Neuron (in vitro differentiated cells): ENCODE measurements around the gene ADORA2A.

ENCODE experiments used
- H2AFZ ChIP-seq: one replicate; pipeline ENCODE4 v1.6.1; 2013; ENCODE audit warnings: low read depth, mild to moderate bottlenecking, inconsistent platforms, low read length, moderate library complexity
- H3K27me3 ChIP-seq: one replicate; pipeline ENCODE4 v1.6.1; 2013; ENCODE audit warnings: low read length; ENCODE audit not compliant: insufficient read depth
- H3K36me3 ChIP-seq: one replicate; pipeline ENCODE4 v1.6.1; 2013; ENCODE audit warnings: low read length; ENCODE audit not compliant: insufficient read depth
- H3K4me1 ChIP-seq: one replicate; pipeline ENCODE4 v1.6.1; 2013; ENCODE audit warnings: low read length; ENCODE audit not compliant: insufficient read depth
- H3K4me3 ChIP-seq: 2 replicates; pipeline ENCODE4 v1.5.1; 2013; ENCODE audit warnings: mild to moderate bottlenecking, low read length, moderate library complexity
- H3K9me3 ChIP-seq: one replicate; pipeline ENCODE4 v1.6.1; 2013; ENCODE audit warnings: low read length

The ADORA2A gene

DNA sequence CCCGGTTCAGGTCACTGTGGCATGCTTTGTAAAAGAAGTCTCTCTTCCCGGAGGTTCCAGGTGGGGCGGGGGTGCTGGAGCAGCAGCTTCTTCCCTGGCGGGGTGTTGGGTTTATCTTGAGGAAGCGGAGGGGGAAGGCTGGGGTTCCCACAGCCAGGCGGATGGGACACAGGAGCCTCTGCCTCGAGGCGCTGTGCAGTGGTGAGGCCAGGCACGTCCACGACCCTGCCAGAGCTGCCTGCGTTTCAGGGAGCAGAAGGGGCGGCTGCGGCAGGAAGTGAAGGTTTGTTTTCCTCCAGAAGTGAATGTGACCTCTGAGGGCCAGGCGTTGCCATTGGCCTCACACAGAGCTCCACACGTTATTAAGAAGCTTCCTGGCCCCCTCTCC is 20.1 kb upstream of the ADORA2A start:
- peaks cover 32% of the 10 kb centered on the region for H3K36me3 ChIP-seq
- no peak overlapping the region for H2AFZ ChIP-seq
- H3K27me3 ChIP-seq: no peaks in the 10 kb centered on the region
- no peak overlapping the region for H3K4me3 ChIP-seq
- H3K4me1 ChIP-seq: no peaks in the 10 kb centered on the region
- no peaks in the 10 kb centered on the region for H3K9me3 ChIP-seq

DNA sequence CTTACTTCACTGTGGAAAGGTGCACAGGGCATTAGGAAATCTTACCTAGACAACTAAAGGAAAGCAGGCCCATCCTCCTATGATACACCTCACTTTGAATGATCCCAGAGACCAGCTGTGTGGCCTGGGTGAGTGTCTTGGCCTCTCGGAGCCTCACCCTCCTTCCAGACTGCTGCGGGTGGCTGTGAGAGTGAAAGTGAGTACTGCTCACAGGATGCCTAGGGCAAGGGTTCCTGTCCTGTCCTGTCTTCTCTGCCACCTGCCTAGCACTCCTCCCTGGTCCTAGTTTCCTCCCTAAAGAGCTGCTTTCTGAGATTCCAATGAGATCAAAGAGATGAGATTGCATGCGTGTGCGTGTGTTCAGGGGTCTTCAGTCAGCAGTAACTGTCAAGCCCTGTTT is 19.5 kb upstream of the ADORA2A start:
- no peak overlapping the region for H2AFZ ChIP-seq
- no peaks in the 10 kb centered on the region for H3K9me3 ChIP-seq
- no peak overlapping the region for H3K4me3 ChIP-seq
- H3K4me1 ChIP-seq: no peaks in the 10 kb centered on the region
- H3K36me3 ChIP-seq: peaks cover 34% of the 10 kb centered on the region
- no peaks in the 10 kb centered on the region for H3K27me3 ChIP-seq

DNA sequence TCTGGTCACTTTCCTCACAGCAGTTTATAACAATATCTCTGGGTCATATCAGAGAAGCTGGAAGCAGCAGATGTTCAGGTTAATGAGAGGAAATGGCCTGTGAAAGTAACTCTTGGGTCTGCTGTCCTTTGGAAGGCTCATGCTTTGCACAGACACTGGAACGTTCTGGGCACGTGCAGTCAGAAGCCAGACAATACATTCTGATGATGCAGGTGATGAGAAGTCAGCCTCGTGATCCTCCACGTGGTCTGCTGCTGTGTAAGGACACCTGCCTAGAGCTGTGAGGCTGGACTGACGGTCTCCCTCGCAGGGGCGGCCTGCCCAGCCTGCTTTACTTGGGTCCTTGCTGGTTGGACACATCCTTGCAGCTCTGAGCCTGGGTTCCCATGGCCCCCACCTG is 18.8 kb upstream of the ADORA2A start:
- Histone ChIP-seq H3K27me3 (no peaks in the 10 kb centered on the region), H3K4me1 (no peaks in the 10 kb centered on the region), H3K4me3 (no peak overlapping the region), H3K9me3 (no peaks in the 10 kb centered on the region), H3K36me3 (peaks cover 35% of the 10 kb centered on the region), H2AFZ (no peak overlapping the region)

DNA sequence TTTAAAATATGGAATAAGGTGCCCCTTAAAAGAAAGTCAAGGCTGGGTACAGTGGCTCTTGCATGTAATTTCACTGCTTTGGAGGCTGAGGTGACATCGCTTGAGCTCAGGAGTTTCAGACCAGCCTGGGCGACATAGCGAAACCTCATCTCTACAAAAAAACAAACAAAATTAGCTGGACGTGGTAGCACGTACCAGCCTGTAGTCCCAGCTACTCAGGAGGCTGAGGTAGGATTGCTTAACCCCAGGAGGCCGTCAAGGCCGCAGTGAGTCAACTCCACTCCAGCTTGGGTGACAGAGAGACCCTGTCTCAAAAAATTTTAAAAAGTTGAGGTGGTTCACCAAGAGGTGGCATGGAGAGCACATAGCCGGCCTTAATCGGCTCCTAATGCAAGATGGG is 17.7 kb upstream of the ADORA2A start:
- H3K36me3 ChIP-seq: peaks cover 35% of the 10 kb centered on the region
- H3K4me3 ChIP-seq: no peak overlapping the region
- H3K27me3 ChIP-seq: no peaks in the 10 kb centered on the region
- no peaks in the 10 kb centered on the region for H3K4me1 ChIP-seq
- H2AFZ ChIP-seq: no peak overlapping the region
- H3K9me3 ChIP-seq: no peaks in the 10 kb centered on the region

DNA sequence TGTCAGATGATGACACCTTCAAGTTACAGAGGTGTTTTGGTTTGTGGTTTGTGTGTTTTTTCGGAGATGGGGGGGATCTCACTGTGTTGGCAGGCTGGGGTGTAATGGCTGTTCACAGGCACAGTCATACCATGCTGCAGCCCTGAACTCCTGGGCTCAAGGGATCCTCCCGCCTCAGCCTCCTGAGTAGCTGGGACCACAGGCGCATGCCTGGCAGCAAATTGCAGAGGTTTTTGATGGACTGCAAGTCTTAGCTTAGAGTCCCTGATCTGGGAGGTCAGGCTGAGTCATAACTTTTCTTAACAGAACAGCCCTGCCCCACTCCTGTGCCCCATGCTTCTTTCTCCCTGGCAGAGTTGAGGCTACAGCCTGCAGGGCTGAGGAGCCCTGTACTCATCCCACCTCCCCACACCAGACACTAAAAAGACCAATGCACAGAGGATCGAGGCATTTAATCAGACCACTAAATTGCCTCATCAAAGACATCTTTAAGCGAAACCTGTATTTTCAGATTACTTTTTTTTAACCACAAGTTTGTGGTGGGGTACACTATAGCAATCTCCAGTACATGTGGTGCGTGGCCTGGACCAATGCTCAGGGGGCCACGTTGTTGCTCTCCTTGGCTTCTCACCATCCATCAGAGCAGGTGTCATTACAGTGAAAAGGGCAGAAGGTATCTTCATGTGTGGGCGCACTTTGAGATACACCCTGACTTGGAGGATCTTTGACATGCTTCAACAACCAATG is 17.1 kb upstream of the ADORA2A start:
- Histone ChIP-seq H3K4me1 (no peaks in the 10 kb centered on the region), H3K36me3 (peaks cover 33% of the 10 kb centered on the region), H3K9me3 (no peaks in the 10 kb centered on the region), H2AFZ (no peak overlapping the region), H3K27me3 (no peaks in the 10 kb centered on the region), H3K4me3 (no peak overlapping the region)

DNA sequence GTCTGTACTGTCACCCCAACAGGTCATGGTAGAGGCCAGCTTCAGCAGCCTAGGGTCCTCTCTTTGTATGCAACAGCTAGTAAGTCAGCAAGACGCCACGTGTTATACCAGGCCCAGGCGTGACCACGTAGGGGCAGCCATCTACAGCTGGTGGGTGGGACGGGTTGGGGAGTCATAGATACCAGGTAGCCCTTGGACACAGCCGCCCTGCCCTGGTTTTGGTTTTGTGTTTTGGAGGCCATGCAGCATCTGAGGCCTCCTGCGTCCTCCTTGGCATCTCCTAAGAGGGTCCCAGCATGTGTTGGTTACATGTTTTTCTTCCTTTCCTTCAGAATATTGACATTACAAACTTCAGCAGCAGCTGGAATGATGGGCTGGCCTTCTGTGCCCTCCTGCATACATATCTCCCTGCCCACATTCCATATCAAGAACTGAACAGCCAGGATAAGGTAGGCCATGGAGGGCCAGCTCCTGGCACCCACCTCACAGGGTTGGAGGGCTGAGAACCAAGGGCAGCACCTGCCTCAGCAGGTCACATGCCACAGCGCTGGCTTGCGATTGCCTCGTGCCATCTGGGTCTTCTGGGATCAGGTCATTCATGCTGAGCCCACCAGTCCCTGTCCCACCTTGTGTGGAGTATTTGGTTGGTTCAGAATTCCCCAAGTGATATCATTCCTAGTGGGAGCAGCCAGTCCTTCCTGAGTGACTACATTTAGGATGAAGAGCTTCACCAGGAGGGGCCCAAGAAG is 16.0 kb upstream of the ADORA2A start:
- no peak overlapping the region for H3K4me3 ChIP-seq
- no peak overlapping the region for H2AFZ ChIP-seq
- peaks cover 41% of the 10 kb centered on the region for H3K36me3 ChIP-seq
- no peaks in the 10 kb centered on the region for H3K27me3 ChIP-seq
- H3K4me1 ChIP-seq: no peaks in the 10 kb centered on the region
- no peaks in the 10 kb centered on the region for H3K9me3 ChIP-seq

DNA sequence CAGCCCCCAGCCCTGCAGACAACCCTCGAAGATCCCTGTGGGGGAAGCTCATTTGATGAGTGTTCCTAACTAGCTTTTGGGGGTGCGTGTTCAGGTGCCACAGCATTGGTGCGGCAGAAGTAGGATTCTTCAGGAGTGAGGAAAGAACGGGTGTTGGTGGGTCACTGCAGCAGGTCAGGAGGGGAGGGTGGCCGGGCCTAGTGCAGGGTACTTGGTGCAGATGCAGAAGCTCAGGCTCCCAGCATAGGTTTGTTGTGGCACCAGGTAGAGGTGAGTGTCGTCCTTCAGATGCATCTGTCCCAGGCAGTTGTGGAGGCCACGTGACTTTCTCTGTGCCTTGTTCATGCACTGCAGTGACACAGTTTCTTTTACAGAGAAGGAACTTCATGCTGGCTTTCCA is 15.1 kb upstream of the ADORA2A start:
- Histone ChIP-seq H3K4me1 (no peaks in the 10 kb centered on the region), H2AFZ (no peak overlapping the region), H3K9me3 (no peaks in the 10 kb centered on the region), H3K4me3 (no peak overlapping the region), H3K27me3 (no peaks in the 10 kb centered on the region), H3K36me3 (peaks cover 41% of the 10 kb centered on the region)

DNA sequence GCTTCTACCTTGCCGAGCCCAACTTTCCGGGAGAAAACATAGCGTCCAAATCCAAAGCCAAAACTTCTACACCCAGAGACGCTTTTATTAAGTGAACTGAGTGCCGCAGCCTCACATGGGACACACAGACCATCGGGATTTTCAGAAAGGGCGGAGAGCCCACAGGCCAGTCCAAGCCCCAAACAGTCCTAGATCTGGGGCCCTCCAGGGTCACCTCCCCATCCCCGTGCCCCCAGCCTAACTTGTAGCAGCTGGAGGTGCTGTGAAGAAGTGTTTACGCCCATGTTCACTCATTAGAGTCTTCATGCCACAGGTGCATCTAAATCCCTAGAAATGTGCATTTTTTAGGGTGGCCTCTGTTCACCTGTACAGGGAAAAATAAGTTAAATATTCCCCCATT is 14.1 kb upstream of the ADORA2A start:
- no peaks in the 10 kb centered on the region for H3K4me1 ChIP-seq
- H3K4me3 ChIP-seq: no peak overlapping the region
- H3K27me3 ChIP-seq: no peaks in the 10 kb centered on the region
- no peaks in the 10 kb centered on the region for H3K9me3 ChIP-seq
- peaks cover 43% of the 10 kb centered on the region for H3K36me3 ChIP-seq
- no peak overlapping the region for H2AFZ ChIP-seq

DNA sequence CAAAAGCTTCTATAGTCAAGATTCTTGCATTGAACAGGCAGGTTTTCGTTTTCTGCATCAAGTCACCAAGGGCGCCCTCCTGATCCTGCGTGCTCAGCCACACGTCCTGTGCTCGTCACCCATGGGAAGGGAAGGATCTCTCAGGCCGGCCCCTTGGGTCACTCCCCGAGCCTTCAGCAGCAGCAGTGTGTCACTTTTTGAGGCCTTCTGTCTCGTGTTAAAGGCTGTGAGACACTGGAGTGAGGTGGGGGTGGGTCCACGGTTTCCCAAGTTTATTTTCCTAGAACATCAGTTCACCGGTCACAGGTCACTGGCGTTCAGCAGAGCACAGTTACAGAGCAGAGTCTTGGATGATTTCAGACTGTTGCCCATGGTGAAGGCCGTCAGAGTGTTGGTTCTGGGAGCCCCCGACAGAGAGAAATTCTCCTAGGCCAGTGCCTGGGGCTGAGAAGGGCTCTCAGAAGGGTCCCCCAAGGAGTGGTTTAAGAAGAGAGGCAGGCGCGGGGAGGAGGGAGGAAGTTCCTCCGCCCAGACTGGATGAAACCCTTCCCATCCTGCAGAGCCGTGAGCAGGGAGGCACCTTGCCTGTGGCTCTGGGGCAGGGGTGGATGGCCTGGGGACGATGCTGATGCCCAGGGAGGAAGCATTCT is 13.5 kb upstream of the ADORA2A start:
- H3K9me3 ChIP-seq: no peaks in the 10 kb centered on the region
- H3K4me1 ChIP-seq: no peaks in the 10 kb centered on the region
- H3K4me3 ChIP-seq: no peak overlapping the region
- H3K36me3 ChIP-seq: peaks cover 43% of the 10 kb centered on the region
- no peaks in the 10 kb centered on the region for H3K27me3 ChIP-seq
- H2AFZ ChIP-seq: no peak overlapping the region

DNA sequence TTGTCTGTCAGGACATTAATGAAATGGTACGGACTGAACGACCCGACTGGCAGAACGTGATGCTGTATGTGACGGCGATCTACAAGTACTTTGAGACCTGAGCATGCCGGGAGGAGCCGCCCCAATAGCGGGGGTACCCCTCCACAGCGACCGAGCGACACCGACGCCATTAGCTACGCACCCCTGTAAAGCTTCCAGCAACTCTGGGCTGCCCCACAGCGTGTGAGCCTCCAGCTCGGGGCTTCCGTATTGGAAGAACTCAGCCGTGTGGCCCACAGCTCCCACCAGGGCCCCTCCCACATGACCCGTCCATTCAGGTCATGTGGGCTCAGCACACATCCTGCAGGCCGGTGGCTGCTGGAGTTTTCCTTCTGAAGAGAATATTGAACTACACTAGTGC is 12.9 kb upstream of the ADORA2A start:
- Histone ChIP-seq H2AFZ (no peak overlapping the region), H3K4me1 (no peaks in the 10 kb centered on the region), H3K27me3 (no peaks in the 10 kb centered on the region), H3K9me3 (no peaks in the 10 kb centered on the region), H3K36me3 (peaks cover 48% of the 10 kb centered on the region), H3K4me3 (no peak overlapping the region)

DNA sequence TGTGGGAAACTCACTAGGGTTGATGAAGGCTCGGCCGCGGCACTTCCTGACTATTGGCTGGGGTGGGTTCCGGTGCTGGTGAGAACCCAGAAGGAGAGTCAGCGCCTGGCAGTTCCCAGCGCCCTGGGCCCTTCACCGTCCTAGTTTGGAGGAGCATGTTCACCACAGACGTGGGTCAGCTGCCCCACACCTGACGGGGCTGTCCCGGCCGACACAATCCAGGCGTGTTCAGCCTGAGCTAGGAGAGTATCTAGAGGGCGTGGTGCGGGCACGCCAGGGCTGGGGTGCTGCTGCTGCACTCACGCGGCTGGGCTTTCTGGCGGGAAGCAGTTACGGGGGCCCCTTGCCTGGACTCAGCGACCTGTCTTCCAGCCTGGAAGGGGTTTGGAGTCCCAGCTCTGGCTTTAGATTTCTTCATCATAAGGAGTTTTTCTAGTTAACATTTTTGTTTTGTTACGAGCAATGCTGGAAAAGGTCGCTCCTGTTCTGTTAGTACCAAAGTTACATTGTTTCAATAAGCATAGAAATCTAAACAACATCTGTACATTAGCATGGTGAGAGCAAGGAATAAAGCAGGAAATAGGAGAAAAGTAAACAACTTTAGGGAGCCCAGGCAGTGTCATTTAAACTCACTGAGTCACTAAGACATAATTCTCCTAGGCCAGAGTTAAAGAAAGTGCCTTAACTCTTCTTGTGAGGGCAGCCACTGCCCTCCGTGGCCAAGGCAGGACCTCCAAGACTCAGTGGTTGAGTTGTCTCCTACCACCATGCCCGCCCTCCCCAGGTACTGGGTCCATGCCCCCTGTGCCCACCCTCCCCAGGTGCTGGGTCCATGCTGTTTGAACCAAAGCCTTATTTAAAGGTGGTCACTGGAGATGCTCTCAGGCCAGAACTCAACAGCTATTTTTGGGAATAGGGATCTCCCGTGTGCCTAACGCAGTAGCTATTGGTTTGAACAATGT is 12.1 kb upstream of the ADORA2A start:
- no peak overlapping the region for H2AFZ ChIP-seq
- no peak overlapping the region for H3K4me3 ChIP-seq
- no peaks in the 10 kb centered on the region for H3K9me3 ChIP-seq
- peaks cover 5% of the 10 kb centered on the region for H3K4me1 ChIP-seq
- H3K36me3 ChIP-seq: peaks cover 48% of the 10 kb centered on the region
- H3K27me3 ChIP-seq: no peaks in the 10 kb centered on the region

DNA sequence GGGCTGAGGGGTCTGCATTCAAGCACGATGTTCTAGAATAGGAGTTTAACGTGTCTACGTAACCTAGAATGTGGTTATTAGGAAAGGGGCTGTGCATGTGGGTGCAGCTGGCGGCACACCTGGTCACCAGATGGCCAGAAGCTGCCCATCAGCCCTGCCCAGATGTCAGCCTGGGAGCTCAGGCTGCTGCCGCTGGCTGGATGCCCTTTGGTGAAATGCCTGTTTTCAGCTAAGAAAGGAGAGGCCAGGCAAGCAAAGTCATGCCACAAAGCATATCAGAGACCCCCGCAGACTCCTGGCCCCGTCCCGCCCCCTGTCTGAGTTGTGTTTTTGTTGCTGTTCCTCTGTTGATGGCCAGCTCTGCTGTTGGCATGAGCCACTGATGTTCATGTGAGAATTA is 11.3 kb upstream of the ADORA2A start:
- H3K4me1 ChIP-seq: peaks cover 5% of the 10 kb centered on the region
- H3K4me3 ChIP-seq: no peak overlapping the region
- no peak overlapping the region for H2AFZ ChIP-seq

More for the DNA sequence above, 11.3 kb upstream of the ADORA2A start:
- Histone ChIP-seq H3K9me3 (no peaks in the 10 kb centered on the region), H3K27me3 (no peaks in the 10 kb centered on the region), H3K36me3 (peaks cover 47% of the 10 kb centered on the region)
